ENCODE data around the gene HMHB1. TPM values are rescaled to one million over a fixed set of nuclear protein-coding genes. Genes with fewer than 3 reads are reported as not detected.

Gene HMHB1
- total RNA-seq, 1 donor from 2014 or later: not detected

GRCh38 chr5:143791848-143792731 is 19.9 kb upstream of the HMHB1 start:
- H3K27ac Mint-ChIP-seq (ENCODE audit: unreplicated experiment): no peak overlapping the region
- no peak for DNase-seq (ENCODE audit: low spot score)
- no peak for TF ChIP-seq CTCF (IDR thresholded peaks at IDR 0.05; ENCODE audit: unreplicated experiment)

GRCh38 chr5:143793249-143793648 is 18.7 kb upstream of the HMHB1 start:
- H3K4me3 Mint-ChIP-seq (ENCODE audit: unreplicated experiment): no peak overlapping the region
- H3K4me1 Mint-ChIP-seq (ENCODE audit: unreplicated experiment): peaks cover 3% of the 10 kb centered on the region
- no peak for TF ChIP-seq CTCF (IDR thresholded peaks at IDR 0.05; ENCODE audit: unreplicated experiment)
- no peaks in the 10 kb centered on the region for H3K36me3 Mint-ChIP-seq (ENCODE audit: low read depth, unreplicated experiment)
- no peaks in the 10 kb centered on the region for H3K9me3 Mint-ChIP-seq (ENCODE audit: unreplicated experiment)
- DNase-seq (ENCODE audit: low spot score): no peak
- H3K27ac Mint-ChIP-seq (ENCODE audit: unreplicated experiment): no peak overlapping the region
- no peaks in the 10 kb centered on the region for H3K27me3 Mint-ChIP-seq (ENCODE audit: unreplicated experiment)

More at GRCh38 chr5:143791848-143792731, 19.9 kb upstream of the HMHB1 start:
- Mint-ChIP-seq H3K27me3 (ENCODE audit: unreplicated experiment) (no peaks in the 10 kb centered on the region), H3K4me1 (ENCODE audit: unreplicated experiment) (peaks cover 3% of the 10 kb centered on the region), H3K36me3 (ENCODE audit: low read depth, unreplicated experiment) (no peaks in the 10 kb centered on the region), H3K9me3 (ENCODE audit: unreplicated experiment) (no peaks in the 10 kb centered on the region), H3K4me3 (ENCODE audit: unreplicated experiment) (no peak overlapping the region)

- no peaks in the 10 kb centered on the region for H3K27me3 Mint-ChIP-seq (ENCODE audit: unreplicated experiment)
- H3K4me1 Mint-ChIP-seq (ENCODE audit: unreplicated experiment): peaks cover 3% of the 10 kb centered on the region
- no peak for TF ChIP-seq CTCF (IDR thresholded peaks at IDR 0.05; ENCODE audit: unreplicated experiment)
- no peak overlapping the region for H3K4me3 Mint-ChIP-seq (ENCODE audit: unreplicated experiment)
- DNase-seq (ENCODE audit: low spot score): no peak
- H3K27ac Mint-ChIP-seq (ENCODE audit: unreplicated experiment): no peak overlapping the region
- H3K36me3 Mint-ChIP-seq (ENCODE audit: low read depth, unreplicated experiment): no peaks in the 10 kb centered on the region
- H3K9me3 Mint-ChIP-seq (ENCODE audit: unreplicated experiment): no peaks in the 10 kb centered on the region
Measured at GRCh38 chr5:143796125-143796524, 15.8 kb upstream of the HMHB1 start.

- Mint-ChIP-seq H3K9me3 (ENCODE audit: unreplicated experiment) (no peaks in the 10 kb centered on the region), H3K36me3 (ENCODE audit: low read depth, unreplicated experiment) (no peaks in the 10 kb centered on the region), H3K4me1 (ENCODE audit: unreplicated experiment) (peaks cover 3% of the 10 kb centered on the region), H3K27ac (ENCODE audit: unreplicated experiment) (no peak overlapping the region), H3K27me3 (ENCODE audit: unreplicated experiment) (no peaks in the 10 kb centered on the region), H3K4me3 (ENCODE audit: unreplicated experiment) (no peak overlapping the region)
- no peak for TF ChIP-seq CTCF (IDR thresholded peaks at IDR 0.05; ENCODE audit: unreplicated experiment)
- no peak for DNase-seq (ENCODE audit: low spot score)
Measured at GRCh38 chr5:143796753-143797152, 15.2 kb upstream of the HMHB1 start.

- H3K4me3 Mint-ChIP-seq (ENCODE audit: unreplicated experiment): no peak overlapping the region
- no peaks in the 10 kb centered on the region for H3K9me3 Mint-ChIP-seq (ENCODE audit: unreplicated experiment)
Measured at GRCh38 chr5:143800715-143801114, 11.2 kb upstream of the HMHB1 start.

More at GRCh38 chr5:143800715-143801114, 11.2 kb upstream of the HMHB1 start:
- TF ChIP-seq CTCF (IDR thresholded peaks at IDR 0.05; ENCODE audit: unreplicated experiment): no peak
- Mint-ChIP-seq H3K4me1 (ENCODE audit: unreplicated experiment) (peaks cover 3% of the 10 kb centered on the region), H3K36me3 (ENCODE audit: low read depth, unreplicated experiment) (no peaks in the 10 kb centered on the region), H3K27ac (ENCODE audit: unreplicated experiment) (no peak overlapping the region), H3K27me3 (ENCODE audit: unreplicated experiment) (no peaks in the 10 kb centered on the region)
- no peak for DNase-seq (ENCODE audit: low spot score)

Measured in endothelial cell (in vitro differentiated cells).